HG03066 (cell line): ENCODE results near the gene PIP4K2C.

Experiments used
- ATAC-seq: cut with Tn5 transposase; IDR thresholded peaks from one replicate; pipeline ENCODE4 v1.9.1; 2021; ENCODE audit warnings: low read depth; ENCODE audit not compliant: unreplicated experiment

PIP4K2C gene

DNA sequence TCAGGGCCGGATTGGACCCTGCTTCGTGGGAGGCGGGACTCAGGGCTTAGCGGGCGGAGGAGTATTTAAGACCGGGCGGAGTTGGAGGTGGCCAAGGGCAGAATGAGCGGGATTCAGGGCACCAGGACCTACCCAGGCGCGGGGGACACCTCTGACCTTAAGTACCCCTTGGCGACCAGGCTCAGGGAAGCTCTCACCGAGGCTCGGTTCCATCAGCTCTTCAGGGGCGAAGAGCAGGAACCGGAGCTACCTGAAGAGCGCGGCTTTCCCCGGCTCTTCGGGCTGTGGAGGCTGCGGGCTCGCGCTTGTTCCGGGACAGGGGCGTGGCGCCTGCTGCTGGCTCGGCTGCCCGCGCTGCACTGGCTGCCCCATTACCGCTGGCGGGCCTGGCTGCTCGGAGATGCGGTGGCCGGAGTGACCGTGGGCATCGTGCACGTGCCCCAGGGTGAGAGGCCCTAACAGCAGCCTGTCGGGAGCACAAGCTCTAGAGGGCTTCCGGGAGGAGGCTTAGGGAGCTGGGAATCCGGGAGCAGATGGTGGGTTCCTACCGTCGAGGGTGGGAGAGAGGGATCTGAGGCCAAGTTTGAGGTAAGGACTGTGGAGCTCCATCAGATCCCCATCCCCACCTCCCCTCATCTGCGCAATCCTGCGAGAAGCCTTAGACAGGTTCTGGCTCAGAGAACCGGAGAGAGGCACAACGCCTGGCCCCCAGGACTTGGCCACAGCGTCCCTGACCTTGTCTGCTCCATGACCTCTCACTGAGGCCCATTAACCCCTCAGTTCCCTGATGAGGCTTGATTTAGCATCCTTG is 28.6 kb downstream of the PIP4K2C start:
- ATAC-seq, result no peak

DNA sequence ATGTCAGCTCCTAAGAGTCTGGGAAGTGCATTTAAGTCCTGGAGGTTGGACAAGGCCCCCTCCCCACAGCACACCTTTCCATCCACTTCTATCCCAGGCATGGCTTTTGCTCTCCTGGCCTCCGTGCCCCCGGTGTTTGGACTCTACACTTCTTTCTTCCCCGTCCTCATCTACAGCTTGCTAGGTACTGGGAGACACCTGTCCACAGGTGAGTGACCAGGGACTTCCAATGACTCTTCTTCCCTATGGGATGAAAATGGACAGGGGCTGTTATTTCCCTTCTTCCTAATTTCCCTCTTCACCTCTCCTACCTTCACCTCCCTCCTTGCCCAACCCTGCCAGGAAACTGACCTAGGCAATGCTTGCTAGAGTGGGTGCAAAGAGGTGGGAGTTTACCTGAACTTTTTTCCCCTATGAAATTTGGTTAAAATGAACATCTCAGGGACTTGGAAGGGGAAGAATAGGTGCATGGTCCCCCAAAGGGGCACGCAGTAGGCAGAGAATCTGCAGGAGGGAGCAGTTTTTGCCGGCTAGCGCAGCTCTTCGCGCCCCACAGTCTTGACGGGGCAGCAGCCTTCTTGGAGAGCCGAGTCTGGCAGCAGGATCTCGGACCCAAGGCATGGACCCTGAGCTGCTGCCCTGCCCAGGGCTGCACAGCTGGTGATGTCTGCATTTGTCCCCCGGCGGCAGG is 29.4 kb downstream of the PIP4K2C start:
- ATAC-seq, result no peak

DNA sequence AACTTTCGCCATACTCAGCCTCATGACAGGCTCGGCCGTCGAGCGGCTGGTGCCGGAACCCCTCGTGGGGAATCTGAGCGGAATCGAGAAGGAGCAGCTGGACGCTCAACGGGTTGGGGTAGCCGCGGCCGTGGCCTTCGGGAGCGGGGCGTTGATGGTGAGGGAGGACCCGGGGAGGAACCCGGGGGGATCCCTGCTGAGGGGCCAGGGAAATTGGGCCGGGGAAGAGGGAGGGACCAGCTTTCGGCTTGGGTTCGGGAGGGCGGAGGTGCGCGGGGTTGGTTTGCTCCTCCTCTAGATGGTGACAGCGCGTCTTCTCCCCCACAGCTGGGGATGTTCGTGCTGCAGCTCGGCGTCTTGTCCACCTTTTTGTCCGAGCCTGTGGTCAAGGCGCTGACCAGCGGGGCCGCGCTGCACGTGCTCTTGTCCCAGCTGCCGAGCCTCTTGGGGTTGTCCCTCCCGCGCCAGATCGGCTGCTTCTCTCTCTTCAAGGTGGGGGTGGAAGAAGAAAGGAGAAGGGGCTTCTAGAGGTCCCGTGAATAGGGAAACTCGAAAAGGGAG is 30.0 kb downstream of the PIP4K2C start:
- ATAC-seq, result no peak

DNA sequence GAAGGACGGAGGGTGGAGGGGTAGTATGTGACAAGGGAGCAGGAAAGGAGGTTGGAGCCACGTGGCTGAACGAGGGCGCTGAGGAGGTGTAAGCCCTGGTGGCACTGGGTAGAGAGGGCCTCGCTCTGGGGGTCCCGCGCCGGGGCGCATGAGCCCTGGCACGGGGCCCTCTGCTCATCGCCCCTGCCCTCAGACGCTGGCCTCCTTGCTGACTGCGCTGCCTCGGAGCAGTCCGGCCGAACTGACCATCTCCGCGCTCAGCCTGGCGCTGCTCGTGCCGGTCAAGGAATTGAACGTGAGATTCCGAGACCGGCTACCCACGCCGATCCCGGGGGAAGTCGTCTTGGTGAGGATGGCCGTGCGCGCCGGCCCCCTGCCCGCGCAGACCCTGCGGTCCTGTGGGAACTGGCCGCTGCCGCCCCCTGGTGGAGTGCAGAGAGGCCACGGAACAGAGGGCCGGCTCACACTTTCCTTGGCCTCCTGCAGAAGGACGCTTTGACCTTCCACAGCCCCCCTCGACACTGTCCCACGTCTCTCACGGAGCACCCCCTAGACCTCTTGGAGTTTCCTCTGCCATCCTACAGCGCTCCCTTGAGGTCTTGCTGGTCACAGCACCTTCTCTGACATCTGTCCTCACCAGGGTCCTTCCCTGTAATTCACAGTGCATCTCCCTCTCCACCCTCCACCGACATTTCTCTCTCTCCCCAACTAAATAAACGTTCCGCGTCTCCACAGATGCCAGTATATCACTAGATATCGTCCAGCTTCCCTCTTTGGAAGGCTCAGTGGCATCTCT is 30.7 kb downstream of the PIP4K2C start:
- no peak for ATAC-seq

DNA sequence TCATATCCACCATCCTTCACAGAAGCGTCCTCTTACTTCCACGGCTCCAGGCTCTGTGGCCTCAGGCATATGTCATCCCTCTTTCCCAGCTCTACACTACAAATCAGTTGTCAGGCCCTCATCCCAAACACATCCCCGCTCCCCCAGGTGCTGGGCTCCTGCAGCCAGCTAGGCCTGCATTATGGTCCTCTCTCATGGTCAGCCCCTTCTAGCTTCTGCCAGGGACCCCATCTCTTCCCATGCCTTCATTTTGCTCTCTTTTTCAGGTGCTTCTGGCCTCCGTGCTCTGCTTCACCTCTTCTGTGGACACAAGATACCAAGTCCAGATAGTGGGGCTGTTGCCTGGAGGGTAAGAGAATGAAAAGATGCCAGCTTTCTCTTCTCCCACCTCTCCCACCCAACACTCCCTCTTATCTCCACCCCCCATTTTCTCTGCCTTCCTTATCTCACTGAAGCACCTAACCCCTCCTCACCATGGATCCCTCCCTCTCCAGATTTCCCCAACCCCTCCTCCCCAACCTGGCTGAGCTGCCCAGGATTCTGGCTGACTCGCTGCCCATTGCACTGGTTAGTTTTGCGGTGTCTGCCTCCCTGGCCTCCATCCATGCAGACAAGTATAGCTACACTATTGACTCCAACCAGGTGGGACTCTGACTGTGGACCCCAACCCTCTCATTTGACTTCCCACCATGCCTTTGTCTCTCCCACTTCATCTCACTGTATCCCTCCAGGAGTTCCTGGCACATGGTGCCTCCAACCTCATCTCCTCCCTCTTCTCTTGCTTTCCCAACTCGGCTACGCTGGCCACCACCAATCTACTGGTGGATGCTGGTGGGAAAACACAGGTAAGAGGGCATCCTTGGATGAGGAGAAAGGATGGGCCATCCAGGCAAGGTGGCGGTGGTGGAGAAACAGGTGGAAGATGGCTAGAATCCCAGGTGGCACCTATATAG is 31.6 kb downstream of the PIP4K2C start:
- ATAC-seq, result no peak

DNA sequence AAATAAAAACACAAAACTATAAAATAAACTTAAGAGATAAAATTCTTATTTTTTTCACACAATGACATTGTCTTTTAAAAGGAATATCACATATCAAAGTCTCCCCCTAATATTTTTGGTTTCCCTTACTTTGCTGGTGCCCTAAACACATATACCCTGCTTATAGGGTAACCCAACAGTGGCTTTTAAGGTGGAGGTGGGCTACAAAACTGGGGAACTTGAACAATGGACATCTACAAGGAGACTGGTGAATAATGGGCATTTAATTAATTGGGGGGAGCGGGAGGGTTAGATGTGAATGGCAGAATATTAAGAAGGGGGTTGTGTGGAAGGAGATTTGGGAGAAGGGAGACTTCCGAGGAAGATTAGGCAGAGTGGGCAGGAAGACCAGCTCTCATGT is 32.4 kb downstream of the PIP4K2C start:
- no peak for ATAC-seq

DNA sequence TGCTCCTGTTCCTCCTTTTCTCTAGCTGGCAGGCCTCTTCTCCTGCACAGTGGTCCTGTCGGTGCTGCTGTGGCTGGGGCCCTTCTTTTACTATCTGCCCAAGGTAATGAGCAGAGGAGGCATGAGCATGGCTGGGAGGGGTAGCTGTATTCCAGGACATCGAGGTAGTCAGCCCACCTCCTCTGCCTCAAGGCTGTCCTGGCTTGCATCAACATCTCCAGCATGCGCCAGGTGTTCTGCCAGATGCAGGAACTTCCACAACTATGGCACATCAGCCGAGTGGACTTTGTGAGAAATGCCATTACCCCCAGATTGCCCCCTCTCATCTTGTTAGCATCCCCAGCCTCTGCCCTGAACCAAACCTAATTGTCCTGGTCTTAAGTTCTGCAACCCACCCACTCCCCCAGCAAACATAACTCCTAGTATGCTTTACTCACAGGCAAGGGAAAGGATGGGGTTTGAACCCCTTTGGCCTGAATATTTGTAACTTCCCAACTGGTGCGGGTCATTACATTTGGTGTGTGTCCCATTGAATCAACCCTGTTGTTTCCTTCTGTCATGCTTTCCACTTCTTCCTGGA is 32.9 kb downstream of the PIP4K2C start:
- no peak for ATAC-seq

DNA sequence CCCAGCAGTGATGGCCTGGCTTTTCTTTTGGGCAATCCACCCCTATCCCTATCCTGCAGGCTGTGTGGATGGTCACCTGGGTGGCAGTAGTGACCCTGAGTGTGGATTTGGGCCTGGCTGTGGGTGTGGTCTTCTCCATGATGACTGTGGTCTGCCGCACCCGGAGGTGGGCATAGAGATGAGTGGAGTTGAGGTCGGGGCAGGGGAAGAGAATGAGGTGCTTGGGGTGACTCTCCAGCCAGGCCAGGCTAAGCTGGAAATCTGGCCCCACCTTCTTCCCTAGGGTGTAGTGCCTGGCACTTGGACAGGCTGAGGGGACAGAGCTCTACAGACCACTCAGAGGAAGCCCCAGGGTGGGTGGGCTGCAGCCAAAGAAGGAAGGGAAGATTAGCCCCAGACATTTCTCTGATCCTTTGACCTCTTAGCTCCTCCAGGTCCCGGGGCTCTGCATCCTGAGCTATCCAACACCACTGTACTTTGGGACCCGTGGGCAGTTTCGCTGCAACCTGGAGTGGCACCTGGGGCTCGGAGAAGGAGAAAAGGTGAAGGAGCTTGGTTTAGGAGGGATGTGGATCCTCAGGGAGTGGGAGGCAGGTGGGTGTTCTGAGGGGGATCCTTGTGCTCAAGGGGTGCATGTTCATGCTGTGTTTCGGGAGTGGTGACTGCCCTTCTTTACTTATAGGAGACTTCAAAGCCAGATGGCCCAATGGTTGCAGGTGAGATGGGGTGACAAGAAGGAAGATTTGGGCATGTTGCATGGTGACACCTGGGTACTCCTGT is 33.6 kb downstream of the PIP4K2C start:
- ATAC-seq, result no peak

DNA sequence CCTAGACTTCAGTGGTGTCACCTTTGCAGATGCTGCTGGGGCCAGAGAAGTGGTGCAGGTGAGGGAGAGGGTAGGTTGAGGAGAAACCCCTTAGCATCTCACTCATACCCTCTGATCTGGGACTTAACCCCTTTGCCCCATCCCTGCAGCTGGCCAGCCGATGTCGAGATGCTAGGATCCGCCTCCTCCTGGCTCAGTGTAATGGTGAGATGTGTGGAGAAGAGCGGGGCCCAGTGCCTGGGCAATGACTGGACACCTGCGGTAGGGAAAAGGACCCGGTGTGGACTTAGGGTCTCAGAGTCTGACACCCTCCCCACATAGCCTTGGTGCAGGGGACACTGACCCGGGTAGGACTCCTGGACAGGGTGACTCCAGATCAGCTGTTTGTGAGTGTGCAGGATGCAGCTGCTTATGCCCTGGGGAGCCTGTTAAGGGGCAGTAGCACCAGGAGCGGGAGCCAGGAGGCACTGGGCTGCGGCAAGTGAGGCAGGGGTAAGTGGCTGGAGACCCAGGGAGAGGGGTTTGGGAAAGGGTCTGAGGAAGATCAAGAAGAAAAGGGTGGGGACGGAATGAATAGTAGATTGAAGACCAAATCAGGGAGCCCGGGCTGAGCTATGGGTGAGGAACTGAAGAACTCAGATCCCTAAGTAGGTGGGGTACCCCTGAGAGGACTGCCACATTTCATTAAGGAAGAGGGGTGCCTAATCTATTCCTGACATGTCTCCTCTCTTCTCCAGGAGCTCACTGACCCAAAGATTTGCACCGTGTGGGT is 34.5 kb downstream of the PIP4K2C start:
- ATAC-seq, result no peak

DNA sequence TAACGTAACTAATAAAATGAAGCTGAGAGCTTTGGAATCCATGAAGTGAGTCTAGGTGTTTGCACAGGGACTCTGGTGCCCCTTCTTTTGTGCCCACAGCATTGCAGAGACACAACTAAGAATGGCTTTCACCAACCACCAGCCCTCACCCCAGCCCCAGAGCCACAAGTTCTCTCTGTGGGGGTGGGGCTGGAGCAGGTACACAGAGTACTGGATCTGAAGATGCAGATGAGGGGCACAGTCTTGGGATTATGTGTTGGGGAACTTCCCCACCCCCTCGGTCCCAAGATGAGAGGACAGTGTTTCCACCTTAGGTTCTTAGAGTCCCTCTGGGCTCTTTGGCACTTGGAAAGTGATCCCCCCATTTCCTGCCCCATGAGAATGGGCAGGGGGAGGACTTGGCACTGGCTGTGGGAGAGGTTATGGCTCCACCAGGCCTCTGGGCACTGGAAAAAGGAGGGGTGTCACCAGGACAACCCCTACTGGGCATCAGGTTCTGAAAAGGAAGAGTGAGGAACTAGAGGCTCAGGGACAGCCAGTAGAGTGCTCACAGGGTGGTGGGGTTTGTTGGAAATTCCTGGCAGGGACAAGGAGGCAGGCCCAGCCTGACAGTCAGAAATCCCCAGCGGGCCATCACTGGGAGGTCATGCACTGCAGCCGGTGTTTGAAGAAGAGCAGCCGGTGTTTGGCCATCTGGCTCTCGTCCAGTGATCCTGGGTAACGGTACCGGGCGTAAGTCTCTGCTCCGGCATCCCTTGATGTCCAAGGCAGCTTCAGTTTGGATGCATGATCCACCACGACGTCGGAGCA is 35.3 kb downstream of the PIP4K2C start:
- ATAC-seq, result no peak

DNA sequence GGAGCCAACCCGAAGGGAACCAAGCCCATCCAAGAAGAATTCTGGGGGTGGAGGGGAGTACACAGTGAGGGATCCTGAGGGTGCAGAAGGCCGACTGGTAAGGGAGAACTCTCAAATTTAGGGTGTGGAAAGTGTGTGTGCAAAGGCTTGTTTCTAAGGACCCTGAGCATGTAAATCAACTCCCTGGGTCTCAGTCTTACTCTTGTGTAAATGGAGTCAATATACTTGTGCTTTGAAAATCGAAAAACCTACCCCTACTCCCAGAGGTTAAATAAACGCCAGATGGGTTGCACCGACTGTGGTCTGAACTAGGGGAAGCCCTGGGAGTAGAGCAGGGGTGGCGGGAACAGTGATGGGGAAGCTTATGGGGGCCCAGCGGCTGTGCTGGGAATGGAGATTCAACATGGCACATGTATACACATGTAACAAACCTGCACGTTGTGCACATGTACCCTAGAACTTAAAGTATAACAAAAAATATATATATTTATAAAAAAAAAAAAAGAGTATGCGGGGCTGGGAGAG is 36.0 kb downstream of the PIP4K2C start:
- ATAC-seq, result no peak

DNA sequence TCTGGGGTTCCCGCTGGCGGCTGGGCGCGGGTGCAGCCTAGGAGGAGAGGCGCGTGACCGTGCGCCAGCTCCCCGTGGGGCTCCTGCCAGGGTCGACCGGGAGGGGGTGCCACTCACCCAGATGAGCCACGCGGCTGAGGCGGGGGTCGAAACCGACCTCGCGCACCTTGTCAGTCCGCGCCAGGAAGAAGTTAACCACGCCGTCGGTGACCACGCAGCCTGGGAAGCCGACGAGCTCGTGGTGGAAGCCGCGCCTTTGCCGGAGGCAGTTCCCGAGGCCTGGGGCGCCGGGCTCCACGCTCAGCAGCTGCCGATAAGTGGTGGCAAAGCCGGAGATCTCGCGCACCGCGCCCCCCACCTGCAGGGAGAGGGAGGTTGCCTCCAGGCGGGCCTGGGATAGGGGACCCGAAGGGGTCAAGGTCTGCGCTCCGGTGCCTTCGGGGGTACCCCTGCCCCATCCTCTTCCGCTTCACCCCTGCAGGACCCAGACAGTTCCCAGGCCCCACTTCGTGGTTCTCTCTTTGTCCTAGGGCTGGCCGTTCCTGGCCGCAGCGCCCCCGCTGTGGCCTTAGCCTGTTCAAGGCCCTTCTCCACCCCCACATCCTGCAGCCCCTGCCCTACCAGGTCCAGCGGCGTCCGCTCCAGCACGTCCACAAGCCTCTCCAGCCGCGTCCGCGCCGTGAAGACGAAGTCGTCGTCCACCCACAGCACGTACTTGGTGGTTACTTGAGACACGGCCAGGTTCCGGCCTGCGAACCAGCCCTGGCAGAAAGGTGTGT is 36.7 kb downstream of the PIP4K2C start:
- ATAC-seq, result no peak

DNA sequence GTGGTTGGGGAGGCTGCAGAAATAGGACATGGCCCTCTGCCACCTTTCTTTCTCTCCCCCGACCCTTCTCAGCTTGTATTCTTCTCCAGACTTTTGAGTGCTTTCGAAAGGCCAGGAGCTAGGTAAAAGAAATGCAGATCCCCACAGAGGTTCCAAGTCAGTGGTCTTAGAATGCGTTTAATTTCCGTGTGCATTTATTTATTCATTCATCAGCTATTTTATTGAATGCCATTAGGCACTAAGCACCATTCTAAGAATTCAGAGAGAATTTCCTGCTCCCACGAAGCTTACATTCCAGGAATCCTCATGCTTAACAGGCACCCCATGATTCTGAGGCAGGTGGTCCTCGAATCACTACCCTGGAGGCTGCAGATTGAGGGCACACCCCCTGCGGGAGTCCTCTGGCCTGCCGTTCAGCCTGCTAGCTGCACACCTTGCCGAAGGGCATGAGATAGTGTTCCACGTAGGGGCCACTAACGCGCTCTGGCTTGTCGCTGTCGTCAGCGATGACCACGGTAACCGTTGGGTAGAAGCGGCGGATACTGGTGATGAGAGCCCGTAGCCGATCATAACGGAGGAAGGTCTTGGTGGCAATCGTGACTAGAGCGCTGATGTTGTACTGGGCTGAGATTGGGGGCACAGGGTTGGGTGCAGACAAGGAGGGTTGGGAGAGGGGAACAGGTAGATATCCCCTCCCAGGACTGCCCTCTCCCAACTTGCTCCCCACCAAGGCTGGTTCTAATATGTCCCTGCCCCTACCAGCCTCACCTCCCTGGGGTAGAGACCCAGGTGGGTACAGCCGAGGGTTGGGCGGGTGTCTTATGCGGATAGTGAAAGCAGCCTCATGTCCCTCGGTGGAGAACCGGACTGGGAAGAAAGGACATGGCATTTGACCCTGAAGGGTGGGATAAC is 37.5 kb downstream of the PIP4K2C start:
- ATAC-seq, result no peak

DNA sequence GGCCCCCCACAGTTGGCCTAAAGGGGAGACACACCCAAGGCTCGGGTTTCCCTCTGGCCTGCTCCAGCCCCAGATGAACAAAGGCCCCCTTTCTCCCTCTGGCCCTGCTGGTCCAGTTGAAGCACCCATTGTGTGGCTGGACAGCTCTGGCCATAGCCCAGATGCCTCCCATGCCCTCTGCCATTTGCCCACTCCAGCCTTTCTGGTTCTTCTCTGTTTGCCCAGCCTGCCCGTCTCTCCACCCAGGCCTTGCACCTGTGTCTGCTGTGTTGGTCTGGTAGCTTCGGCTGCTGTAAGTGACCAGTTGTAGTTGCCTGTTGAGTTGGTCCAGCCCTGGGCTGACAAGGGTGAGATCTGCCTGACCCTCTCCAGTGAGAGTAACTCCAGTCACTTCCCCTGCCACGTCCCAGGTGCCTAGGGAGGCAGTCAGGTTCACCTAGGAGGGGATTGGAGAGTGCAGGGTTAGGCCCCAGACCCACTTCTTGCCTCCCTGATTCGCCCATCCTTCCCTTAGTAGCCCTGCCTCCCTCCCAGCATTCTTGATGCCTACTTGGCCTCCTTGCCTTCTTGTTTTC is 39.0 kb downstream of the PIP4K2C start:
- no peak for ATAC-seq

DNA sequence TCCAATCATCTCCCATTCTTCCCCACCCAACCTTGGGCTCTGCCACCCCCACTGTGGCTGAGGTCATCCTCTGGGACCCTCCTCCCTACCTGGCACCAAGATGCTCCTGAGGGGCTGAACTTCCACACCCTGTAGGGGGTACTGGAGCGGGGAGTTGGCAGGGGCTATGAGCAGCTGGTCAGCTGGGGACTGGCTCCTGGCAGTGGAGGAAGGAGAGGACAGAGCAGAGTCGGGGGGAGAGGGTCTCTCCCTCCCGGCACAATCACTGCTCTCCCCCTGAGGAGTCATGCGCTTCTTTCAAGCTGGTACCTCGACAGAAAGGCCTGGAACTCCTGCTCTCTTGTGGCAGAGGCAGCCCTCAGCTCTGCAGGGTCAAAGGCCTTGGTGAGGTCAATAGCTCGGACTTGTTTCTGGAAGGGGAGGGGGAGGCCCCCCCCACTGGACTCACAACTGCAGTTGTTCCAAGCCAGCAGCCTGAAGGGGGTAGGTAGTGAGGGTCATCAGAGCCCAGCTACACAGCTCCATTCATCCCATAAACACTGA is 40.0 kb downstream of the PIP4K2C start:
- no peak for ATAC-seq
